Measurements from ENCODE around the gene GALNTL6.

GRCh38 chr4:172096786-172097185, 283.6 kb downstream of the GALNTL6 start:
- TF ChIP-seq, protein P1, sequence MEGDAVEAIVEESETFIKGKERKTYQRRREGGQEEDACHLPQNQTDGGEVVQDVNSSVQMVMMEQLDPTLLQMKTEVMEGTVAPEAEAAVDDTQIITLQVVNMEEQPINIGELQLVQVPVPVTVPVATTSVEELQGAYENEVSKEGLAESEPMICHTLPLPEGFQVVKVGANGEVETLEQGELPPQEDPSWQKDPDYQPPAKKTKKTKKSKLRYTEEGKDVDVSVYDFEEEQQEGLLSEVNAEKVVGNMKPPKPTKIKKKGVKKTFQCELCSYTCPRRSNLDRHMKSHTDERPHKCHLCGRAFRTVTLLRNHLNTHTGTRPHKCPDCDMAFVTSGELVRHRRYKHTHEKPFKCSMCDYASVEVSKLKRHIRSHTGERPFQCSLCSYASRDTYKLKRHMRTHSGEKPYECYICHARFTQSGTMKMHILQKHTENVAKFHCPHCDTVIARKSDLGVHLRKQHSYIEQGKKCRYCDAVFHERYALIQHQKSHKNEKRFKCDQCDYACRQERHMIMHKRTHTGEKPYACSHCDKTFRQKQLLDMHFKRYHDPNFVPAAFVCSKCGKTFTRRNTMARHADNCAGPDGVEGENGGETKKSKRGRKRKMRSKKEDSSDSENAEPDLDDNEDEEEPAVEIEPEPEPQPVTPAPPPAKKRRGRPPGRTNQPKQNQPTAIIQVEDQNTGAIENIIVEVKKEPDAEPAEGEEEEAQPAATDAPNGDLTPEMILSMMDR (IDR thresholded peaks at IDR 0.05) = no peak
- TF ChIP-seq POLR2A (IDR thresholded peaks at IDR 0.05) = no peak

Measured in Peyer's patch (tissue), 4 donors.